SU-DHL-6 (cell line): Measurements from ENCODE around the gene RTN4R.

Experiments
- H2AFZ ChIP-seq: fragments of 200-600 bp; sonication (generic); 2 replicates; pipeline ENCODE4 v1.6.1; 2014; ENCODE audit warnings: low read depth, mild to moderate bottlenecking, moderate library complexity, mixed read lengths, antibody characterized with exemption, low read length; ENCODE audit not compliant: severe bottlenecking
- H3F3A ChIP-seq: fragments of 200-600 bp; shearing (Covaris generic); 2 replicates; pipeline ENCODE4 v1.6.0; 2016; ENCODE audit warnings: antibody characterized with exemption, mild to moderate bottlenecking; ENCODE audit not compliant: insufficient read depth
- H3K27ac ChIP-seq: fragments of 200-600 bp; sonication (generic); 2 replicates; pipeline ENCODE4 v1.5.1; 2016; ENCODE audit warnings: low read depth, mild to moderate bottlenecking, low read length, moderate library complexity, mixed read lengths
- H3K27me3 ChIP-seq: fragments of 200-600 bp; sonication (generic), shearing (Covaris generic); 2 replicates; pipeline ENCODE4 v1.6.0; 2014; ENCODE audit warnings: mild to moderate bottlenecking, low read length
- H3K36me3 ChIP-seq: fragments of 200-600 bp; sonication (generic); 2 replicates; pipeline ENCODE4 v1.6.1; 2014; ENCODE audit warnings: mild to moderate bottlenecking, low read length, mixed read lengths
- H3K4me2 ChIP-seq: fragments of 300-600, 200-600 bp; shearing (Covaris generic), sonication (generic); 2 replicates; pipeline ENCODE4 v1.6.0; 2014; ENCODE audit warnings: low read length, low read depth, mild to moderate bottlenecking; ENCODE audit not compliant: poor library complexity, severe bottlenecking
- H3K4me3 ChIP-seq: fragments of 200-600 bp; sonication (generic); 2 replicates; pipeline ENCODE4 v1.5.1; 2014; ENCODE audit warnings: antibody characterized with exemption, low read length, mild to moderate bottlenecking, mixed read lengths; ENCODE audit not compliant: insufficient read depth, poor library complexity, severe bottlenecking
- H3K79me2 ChIP-seq: fragments of 200-600 bp; sonication (generic); 2 replicates; pipeline ENCODE4 v1.6.1; 2014; ENCODE audit warnings: mild to moderate bottlenecking, low read length, moderate library complexity; ENCODE audit not compliant: insufficient read depth
- H3K9ac ChIP-seq: fragments of 200-600 bp; sonication (generic); 2 replicates; pipeline ENCODE4 v1.7.0; 2014; ENCODE audit warnings: mild to moderate bottlenecking, low read length
- H3K9me2 ChIP-seq: fragments of 200-600 bp; sonication (generic); replicated peaks from 2 replicates; pipeline ENCODE4 v1.6.1; 2014; ENCODE audit warnings: low read length; ENCODE audit not compliant: insufficient read depth
- H3K9me3 ChIP-seq: fragments of 200-600 bp; sonication (generic); 2 replicates; pipeline ENCODE4 v1.6.1; 2014; ENCODE audit warnings: low read length, mixed read lengths; ENCODE audit not compliant: insufficient read depth
- H4K20me1 ChIP-seq: fragments of 200-600 bp; sonication (generic); 2 replicates; pipeline ENCODE4 v1.6.1; 2014; ENCODE audit warnings: low read depth, mild to moderate bottlenecking, antibody characterized with exemption, low read length, moderate library complexity, mixed read lengths
- EZH2phosphoT487 ChIP-seq: fragments of 200-600 bp; sonication (generic), shearing (Covaris generic); conservative IDR thresholded peaks from 2 replicates; pipeline ENCODE4 v1.6.1; 2018; ENCODE audit warnings: mild to moderate bottlenecking, antibody characterized with exemption, low read length, moderate library complexity, mixed read lengths
- TF ChIP-seq, protein P1 (sequence below): fragments of 200-600 bp; sonication (generic); IDR thresholded peaks from one replicate; pipeline ENCODE4 v1.5.1; 2017; ENCODE audit warnings: antibody characterized with exemption, mild to moderate bottlenecking, low read length, moderate library complexity; ENCODE audit not compliant: insufficient read depth, poor library complexity, severe bottlenecking

Gene RTN4R

DNA sequence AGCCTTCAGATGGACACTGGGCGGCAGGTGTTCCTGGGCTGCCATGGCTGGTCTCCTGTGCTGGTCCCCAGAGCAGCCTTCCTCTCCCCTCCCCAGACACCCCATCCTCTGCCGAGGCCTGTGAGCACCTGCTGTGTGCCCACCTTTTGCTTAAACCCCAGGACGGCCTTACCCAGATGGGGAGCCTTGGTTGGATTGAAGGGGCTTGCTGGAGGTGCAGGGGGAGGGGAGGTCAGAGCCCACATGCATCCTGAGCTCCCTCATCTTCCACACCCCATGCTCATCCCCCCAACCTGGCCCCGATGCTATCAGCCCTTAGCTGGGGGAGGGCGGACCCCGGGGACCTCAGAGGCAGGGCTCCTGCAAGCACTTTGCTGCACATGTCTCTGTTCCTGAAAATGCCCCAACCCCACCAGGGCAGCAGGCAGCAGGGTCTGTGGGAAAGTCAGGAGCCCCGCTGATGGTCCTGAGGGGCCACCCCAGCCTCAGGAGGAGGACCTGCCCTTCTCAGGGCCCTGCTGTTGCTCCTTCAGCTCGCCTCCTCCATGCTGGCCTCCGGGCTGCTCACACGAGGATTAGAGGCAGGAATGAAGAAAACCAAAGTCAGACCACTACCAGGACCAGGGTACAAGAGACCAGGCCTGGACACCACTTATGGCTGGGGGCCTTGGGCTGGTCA is 75.7 kb downstream of the RTN4R start:
- TF ChIP-seq EZH2phosphoT487: no peak
- TF ChIP-seq, protein P1, sequence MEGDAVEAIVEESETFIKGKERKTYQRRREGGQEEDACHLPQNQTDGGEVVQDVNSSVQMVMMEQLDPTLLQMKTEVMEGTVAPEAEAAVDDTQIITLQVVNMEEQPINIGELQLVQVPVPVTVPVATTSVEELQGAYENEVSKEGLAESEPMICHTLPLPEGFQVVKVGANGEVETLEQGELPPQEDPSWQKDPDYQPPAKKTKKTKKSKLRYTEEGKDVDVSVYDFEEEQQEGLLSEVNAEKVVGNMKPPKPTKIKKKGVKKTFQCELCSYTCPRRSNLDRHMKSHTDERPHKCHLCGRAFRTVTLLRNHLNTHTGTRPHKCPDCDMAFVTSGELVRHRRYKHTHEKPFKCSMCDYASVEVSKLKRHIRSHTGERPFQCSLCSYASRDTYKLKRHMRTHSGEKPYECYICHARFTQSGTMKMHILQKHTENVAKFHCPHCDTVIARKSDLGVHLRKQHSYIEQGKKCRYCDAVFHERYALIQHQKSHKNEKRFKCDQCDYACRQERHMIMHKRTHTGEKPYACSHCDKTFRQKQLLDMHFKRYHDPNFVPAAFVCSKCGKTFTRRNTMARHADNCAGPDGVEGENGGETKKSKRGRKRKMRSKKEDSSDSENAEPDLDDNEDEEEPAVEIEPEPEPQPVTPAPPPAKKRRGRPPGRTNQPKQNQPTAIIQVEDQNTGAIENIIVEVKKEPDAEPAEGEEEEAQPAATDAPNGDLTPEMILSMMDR: no peak

DNA sequence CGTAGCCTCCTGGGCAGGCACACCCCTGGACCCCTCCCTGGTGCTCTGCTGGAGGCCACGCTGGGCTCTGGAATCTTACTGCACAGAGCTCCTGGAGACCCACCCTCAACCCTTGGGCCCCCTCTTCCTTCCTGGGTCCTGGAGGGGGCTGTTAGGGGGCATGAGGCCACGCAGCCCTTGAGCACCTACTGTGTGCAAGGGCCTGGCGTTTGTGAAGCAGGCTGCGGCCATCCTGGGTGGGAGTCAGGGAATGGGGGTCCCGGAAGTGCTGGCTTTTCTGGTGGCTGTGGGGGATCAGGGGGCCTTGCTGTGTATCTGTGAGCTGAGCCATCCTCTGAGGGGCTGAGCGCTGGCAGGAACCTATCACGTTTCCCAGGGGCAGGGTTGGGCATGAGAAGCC is 76.3 kb downstream of the RTN4R start:
- TF ChIP-seq, protein P1: no peak
- no peak for TF ChIP-seq EZH2phosphoT487
- no peaks in the 10 kb centered on the region for H3F3A ChIP-seq
- no peak overlapping the region for H3K9ac ChIP-seq
- no peak overlapping the region for H3K4me2 ChIP-seq
- no peaks in the 10 kb centered on the region for H3K79me2 ChIP-seq
- no peaks in the 10 kb centered on the region for H3K27me3 ChIP-seq
- H3K9me2 ChIP-seq: no peaks in the 10 kb centered on the region
- H4K20me1 ChIP-seq: no peaks in the 10 kb centered on the region
- H2AFZ ChIP-seq: no peak overlapping the region
- no peak overlapping the region for H3K4me3 ChIP-seq
- no peaks in the 10 kb centered on the region for H3K36me3 ChIP-seq
- no peaks in the 10 kb centered on the region for H3K9me3 ChIP-seq
- no peak overlapping the region for H3K27ac ChIP-seq

More for the DNA sequence above, 75.7 kb downstream of the RTN4R start:
- no peaks in the 10 kb centered on the region for H3K9me2 ChIP-seq
- no peaks in the 10 kb centered on the region for H3K36me3 ChIP-seq
- no peaks in the 10 kb centered on the region for H3K79me2 ChIP-seq
- H3K4me2 ChIP-seq: no peak overlapping the region
- H3F3A ChIP-seq: no peaks in the 10 kb centered on the region
- H3K27ac ChIP-seq: no peak overlapping the region
- no peak overlapping the region for H2AFZ ChIP-seq
- no peak overlapping the region for H3K9ac ChIP-seq
- H3K27me3 ChIP-seq: no peaks in the 10 kb centered on the region
- H3K9me3 ChIP-seq: no peaks in the 10 kb centered on the region
- no peak overlapping the region for H3K4me3 ChIP-seq
- no peaks in the 10 kb centered on the region for H4K20me1 ChIP-seq
